HG02870 (cell line): ENCODE results near the gene EFCAB5.
"Not testable (repeated sequence)": the region's sequence is repeated elsewhere in the genome, so short reads cannot be mapped to it uniquely, and the experiment has no call there.

ENCODE experiments used
- ATAC-seq: cut with Tn5 transposase; IDR thresholded peaks from one replicate; pipeline ENCODE4 v1.9.1; 2021; ENCODE audit warnings: mild to moderate bottlenecking, moderate library complexity; ENCODE audit not compliant: unreplicated experiment

Gene EFCAB5

DNA sequence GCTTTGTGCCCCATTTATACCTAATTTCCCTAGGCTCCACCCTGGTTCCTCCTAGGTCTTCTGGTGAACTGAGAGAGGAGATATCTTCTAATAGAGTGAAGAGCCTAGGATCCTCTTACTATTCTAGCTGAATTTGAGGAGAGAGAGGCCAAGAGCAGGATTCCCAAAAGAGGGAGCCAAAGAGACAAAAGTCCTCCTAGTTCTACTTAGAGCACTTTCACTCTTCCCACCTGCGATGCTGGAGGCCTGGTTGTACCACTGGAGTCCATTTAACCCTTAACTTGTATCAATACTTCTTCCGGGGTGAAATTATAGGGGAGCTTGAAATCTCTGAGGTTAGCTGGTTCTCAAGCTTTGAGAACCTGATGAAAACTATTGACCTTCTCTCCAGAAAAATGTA, 8.1 kb upstream of the EFCAB5 start:
- ATAC-seq, result no peak

GRCh38 chr17:29935909-29936308, 5.5 kb upstream of the EFCAB5 start:
- not testable (repeated sequence) for ATAC-seq

GRCh38 chr17:29936724-29937123, 4.7 kb upstream of the EFCAB5 start:
- ATAC-seq, result no peak

- ATAC-seq, result no peak
Observed at GRCh38 chr17:29945281-29945680, 3.8 kb downstream of the EFCAB5 start.

DNA sequence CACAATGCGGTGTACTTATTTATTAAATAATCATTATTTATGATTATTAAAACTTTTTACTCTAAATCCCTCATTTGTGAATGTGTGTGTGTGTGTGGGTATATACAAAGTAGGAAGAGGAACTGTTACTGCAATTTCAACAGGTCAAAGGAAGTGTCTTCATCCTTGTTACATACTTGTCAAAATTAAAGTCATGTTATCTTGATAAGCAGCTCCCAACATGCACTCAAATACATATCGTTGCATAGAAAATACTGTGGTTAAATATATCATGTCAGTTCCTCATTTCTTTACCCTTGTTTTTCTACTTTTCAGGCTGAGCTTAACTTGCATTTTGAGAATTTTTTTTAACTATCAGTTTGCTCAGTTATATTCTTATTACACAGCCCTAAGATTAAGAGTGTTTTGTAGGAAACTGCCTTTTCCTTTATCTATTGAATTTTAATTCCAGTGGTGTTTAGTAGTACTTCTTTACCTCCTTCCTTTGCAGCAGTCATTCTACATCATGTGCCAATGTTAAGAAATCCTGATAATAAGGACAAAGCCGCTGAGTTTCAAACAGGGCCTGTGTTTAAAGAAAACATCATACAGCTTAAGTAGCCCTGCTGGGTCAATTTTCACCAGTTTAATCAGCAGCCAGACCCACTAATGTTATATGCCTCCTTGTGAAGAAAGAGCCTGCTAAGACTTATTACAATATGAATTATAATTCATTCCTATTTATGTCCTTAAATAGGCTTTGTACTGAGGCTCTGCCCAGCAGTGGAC, 7.2 kb downstream of the EFCAB5 start:
- no peak for ATAC-seq

DNA sequence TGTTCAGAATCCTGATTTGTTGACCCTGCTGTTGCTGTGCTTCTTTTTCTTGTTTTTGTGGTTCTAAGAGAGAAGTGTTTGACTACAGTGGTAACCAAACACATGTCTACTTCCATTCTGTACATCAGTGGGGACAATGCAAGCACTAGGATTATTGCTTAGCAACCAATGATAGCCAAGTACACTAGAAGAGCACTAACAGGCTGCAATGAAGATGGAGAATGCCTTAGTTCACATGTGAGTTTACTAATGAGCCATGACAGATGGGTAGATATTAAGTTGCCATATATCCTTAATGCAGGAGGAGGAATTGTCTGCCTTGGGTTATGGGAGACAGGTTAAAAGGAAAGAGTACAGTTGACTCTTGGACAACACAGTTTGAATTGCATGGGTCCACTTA, 8.3 kb downstream of the EFCAB5 start:
- ATAC-seq, result no peak

GRCh38 chr17:29954405-29954804, 13.0 kb downstream of the EFCAB5 start:
- ATAC-seq, result no peak

DNA sequence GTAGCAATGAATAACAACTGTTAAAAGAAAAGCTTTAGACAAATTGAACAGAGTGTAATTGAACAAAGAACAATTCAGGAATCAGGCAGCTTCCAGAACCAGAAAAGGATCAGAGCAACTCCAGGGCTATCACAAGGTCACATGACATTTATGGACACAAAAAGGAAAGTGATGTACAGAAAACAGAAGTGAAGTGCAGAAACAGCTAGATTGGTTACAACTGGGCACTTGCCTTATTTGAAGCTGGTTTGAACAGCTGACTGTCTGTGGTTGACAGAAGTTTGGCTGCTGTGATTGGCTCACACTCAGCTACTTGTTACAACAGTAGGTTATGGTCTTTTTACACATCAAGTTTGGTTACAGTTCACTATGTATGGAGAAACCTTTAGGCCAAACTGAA, 14.8 kb downstream of the EFCAB5 start:
- ATAC-seq, result no peak

DNA sequence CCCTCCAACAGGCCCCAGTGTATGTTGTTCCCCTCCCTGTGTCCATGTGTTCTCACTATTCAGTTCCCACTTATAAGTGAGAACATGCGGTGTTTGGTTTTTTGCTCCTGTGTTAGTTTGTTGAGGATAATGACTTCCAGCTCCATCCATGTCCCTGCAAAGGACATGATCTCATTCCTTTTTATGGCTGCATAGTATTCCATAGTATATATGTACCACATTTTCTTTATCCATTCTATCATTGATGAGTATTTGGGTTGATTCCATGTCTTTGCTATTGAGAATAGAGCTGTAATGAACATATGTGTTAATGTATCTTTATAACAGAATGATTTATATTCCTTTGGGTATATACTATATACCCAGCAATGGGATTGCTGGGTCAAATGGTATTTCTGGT, 16.1 kb downstream of the EFCAB5 start:
- ATAC-seq, result not testable (repeated sequence)

- ATAC-seq, result no peak
Observed at GRCh38 chr17:29958947-29959657, 17.7 kb downstream of the EFCAB5 start.

DNA sequence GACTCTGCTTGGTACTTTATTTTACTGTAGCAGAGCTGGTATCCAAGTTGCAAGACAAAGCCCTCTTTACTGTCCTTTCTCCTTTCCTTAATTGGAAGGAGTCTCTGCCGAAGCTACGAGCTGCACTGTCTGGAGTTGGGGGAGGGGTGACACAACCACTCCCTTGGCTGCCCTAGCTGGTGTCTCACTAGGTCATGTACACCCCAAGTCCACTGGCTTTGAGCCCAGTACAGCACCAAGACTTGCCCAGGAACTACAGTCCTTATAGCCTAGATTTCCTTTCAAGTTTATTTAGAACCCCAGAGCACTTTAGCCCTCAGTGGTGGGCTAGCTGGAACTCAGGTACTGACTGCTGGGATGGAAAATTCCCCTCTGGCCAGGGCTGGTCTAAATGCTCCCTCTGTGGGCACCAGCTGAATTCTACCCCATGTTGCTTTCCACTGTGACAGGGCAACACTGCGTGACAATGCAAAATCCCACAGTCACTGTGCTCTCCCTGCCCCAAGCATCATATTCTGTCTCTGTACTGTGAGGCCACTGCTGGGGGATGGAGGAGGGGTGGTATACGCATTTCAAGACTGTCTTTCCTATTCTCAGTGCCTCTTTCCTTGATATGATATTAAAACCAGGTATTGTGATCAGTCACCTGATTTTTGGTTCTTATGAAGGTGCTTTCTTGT, 18.4 kb downstream of the EFCAB5 start:
- no peak for ATAC-seq

- no peak for ATAC-seq
Observed at GRCh38 chr17:29962656-29963055, 21.2 kb downstream of the EFCAB5 start.

DNA sequence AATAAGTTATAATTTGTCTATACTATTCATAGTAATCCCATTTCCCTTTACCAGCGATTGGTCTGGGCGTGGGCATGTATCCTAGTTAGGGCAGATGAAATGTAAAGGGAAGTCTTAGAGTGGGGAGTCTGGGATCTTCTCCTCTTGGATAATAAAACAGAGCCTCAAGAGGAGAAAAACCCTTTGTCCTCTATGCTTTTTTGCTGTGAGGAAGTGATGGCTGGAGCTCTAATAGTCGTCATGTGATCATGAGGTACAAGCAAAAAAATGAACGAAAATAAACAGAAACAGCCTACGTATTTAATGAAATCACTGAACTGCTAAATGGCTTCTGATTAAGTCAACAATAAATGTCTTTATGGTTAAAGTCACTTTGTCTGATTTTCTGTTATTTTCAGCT, 26.8 kb downstream of the EFCAB5 start:
- ATAC-seq, result no peak

- ATAC-seq, result no peak
Observed at GRCh38 chr17:29972277-29972676, 30.8 kb downstream of the EFCAB5 start.

GRCh38 chr17:29973005-29973404, 31.6 kb downstream of the EFCAB5 start:
- no peak for ATAC-seq

- ATAC-seq, result no peak
Observed at GRCh38 chr17:29977836-29978235, 36.4 kb downstream of the EFCAB5 start.

- no peak for ATAC-seq
Observed at GRCh38 chr17:29980261-29980660, 38.8 kb downstream of the EFCAB5 start.

DNA sequence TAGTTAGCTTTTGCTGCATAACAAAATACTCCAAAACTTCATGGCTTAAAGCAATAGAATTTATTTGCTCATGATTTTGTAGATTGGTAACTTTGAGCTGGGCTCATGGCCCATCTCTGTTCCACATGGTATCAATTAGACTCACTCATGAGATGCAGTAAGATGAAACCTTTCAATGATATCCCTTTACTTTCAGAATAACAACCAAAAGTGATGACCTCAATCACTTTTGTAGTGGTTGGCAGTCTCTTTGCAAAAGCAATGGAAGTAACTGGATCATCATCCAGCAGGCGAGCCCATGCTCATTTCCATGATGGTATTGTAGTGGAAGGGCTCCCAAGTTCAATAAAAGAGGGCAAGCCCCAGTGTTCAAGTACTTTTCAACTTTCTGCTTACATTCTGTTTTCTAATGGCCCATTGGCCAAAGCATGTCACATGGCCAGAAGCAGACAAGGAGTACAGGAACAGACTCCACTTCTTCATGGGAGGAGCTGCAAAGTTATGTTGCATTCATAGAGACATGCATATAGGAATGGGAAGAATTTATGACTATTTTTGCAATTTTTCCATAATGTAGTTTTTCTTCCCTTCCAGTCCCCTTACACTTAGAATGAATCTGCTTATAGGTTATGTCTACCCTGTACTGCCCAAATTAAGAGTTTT, 41.7 kb downstream of the EFCAB5 start:
- ATAC-seq, result no peak

DNA sequence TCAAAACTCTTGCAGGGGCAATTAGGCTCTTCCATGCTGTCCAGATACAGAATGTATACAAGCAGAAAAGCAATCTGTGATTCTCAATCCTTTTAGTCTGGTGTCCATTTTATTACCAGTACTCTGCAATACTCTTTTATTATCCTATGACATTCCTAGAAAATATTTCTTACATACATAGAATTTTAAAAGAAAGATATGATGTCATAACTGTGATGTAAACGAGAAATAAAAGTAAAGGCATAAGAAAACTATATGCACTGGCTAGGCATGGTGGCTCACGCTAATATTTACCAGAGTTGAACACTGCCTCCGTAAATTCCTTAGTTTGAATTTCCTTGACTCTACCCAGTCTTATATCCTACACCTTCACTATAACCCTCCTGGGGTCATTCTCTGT, 55.0 kb downstream of the EFCAB5 start:
- no peak for ATAC-seq

- ATAC-seq, result no peak
Observed at GRCh38 chr17:30000001-30000754, 58.7 kb downstream of the EFCAB5 start.
